ENCODE measurements around the gene SCNN1G. TPM values are rescaled to one million over a fixed set of nuclear protein-coding genes. Genes with fewer than 3 reads are reported as not detected.

SCNN1G gene
- total and polyA plus RNA-seq, 5 donors from 2014 or later = not detected

- ATAC-seq (ENCODE audit: low read depth in 2 of 2) = no peak
- DNase-seq = no peak
- H3K4me1 ChIP-seq (ENCODE audit: control insufficient read depth, insufficient read depth, low read length, poor library complexity, severe bottlenecking) = peaks cover 7% of the 10 kb centered on the region
- no peaks in the 10 kb centered on the region for H3K36me3 ChIP-seq (ENCODE audit: control insufficient read depth, insufficient read depth, low read length)
- no peak overlapping the region for H3K4me3 Mint-ChIP-seq
- no peaks in the 10 kb centered on the region for H3K36me3 Mint-ChIP-seq
- no peak overlapping the region for H3K27ac ChIP-seq (ENCODE audit: insufficient read depth, low read length, poor library complexity, severe bottlenecking)
- H3K9me3 Mint-ChIP-seq = peaks cover 0 to 4% (median 0%) of the 10 kb centered on the region in 7 donors
- H3K27me3 Mint-ChIP-seq = peaks cover 43% of the 10 kb centered on the region
- H3K27me3 ChIP-seq (ENCODE audit: control insufficient read depth, insufficient read depth, low read length) = peaks cover 15% of the 10 kb centered on the region
- no peak overlapping the region for H3K4me3 ChIP-seq (ENCODE audit: low read depth, low read length)
- no peaks in the 10 kb centered on the region for H3K9me3 ChIP-seq (ENCODE audit: control insufficient read depth in 2 of 2, low read length in 2 of 2)
- H3K4me1 Mint-ChIP-seq = peaks cover 0 to 6% (median 2%) of the 10 kb centered on the region in 4 donors
- H3K27ac Mint-ChIP-seq = no peak overlapping the region
Measured at GRCh38 chr16:23187341-23187740, 4.8 kb downstream of the SCNN1G start.

GRCh38 chr16:23188911-23189310, 6.4 kb downstream of the SCNN1G start:
- peaks cover 11% of the 10 kb centered on the region for H3K27me3 ChIP-seq (ENCODE audit: control insufficient read depth, insufficient read depth, low read length)
- H3K4me1 ChIP-seq (ENCODE audit: control insufficient read depth, insufficient read depth, low read length, poor library complexity, severe bottlenecking) = no peaks in the 10 kb centered on the region
- DNase-seq (no peak), ATAC-seq (ENCODE audit: low read depth in 2 of 2) (no peak)
- H3K27me3 Mint-ChIP-seq = peaks cover 40% of the 10 kb centered on the region
- peaks cover 0 to 2% (median 0%) of the 10 kb centered on the region in 4 donors for H3K4me1 Mint-ChIP-seq
- H3K4me3 Mint-ChIP-seq = no peak overlapping the region
- no peaks in the 10 kb centered on the region for H3K36me3 Mint-ChIP-seq
- H3K27ac ChIP-seq (ENCODE audit: insufficient read depth, low read length, poor library complexity, severe bottlenecking) = no peak overlapping the region
- peaks cover 0 to 4% (median 0%) of the 10 kb centered on the region in 7 donors for H3K9me3 Mint-ChIP-seq
- no peak overlapping the region for H3K27ac Mint-ChIP-seq
- no peak overlapping the region for H3K4me3 ChIP-seq (ENCODE audit: low read depth, low read length)
- no peaks in the 10 kb centered on the region for H3K36me3 ChIP-seq (ENCODE audit: control insufficient read depth, insufficient read depth, low read length)
- H3K9me3 ChIP-seq (ENCODE audit: control insufficient read depth in 2 of 2, low read length in 2 of 2) = no peaks in the 10 kb centered on the region

- no peak overlapping the region for H3K27ac ChIP-seq (ENCODE audit: insufficient read depth, low read length, poor library complexity, severe bottlenecking)
- no peak for ATAC-seq (ENCODE audit: low read depth in 2 of 2)
- DNase-seq = no peak
- no peaks in the 10 kb centered on the region for H3K9me3 ChIP-seq (ENCODE audit: control insufficient read depth in 2 of 2, low read length in 2 of 2)
- Mint-ChIP-seq H3K4me3 (no peak overlapping the region), H3K36me3 (no peaks in the 10 kb centered on the region), H3K27ac (no peak overlapping the region), H3K9me3 (peaks cover 0 to 2% (median 0%) of the 10 kb centered on the region in 7 donors), H3K27me3 (peaks cover 14% of the 10 kb centered on the region), H3K4me1 (no peaks in the 10 kb centered on the region)
- no peak overlapping the region for H3K4me3 ChIP-seq (ENCODE audit: low read depth, low read length)
- no peaks in the 10 kb centered on the region for H3K36me3 ChIP-seq (ENCODE audit: control insufficient read depth, insufficient read depth, low read length)
- peaks cover 5% of the 10 kb centered on the region for H3K27me3 ChIP-seq (ENCODE audit: control insufficient read depth, insufficient read depth, low read length)
- H3K4me1 ChIP-seq (ENCODE audit: control insufficient read depth, insufficient read depth, low read length, poor library complexity, severe bottlenecking) = no peaks in the 10 kb centered on the region
Measured at GRCh38 chr16:23194497-23195221, 12.1 kb downstream of the SCNN1G start.

GRCh38 chr16:23195366-23195978, 12.9 kb downstream of the SCNN1G start:
- no peaks in the 10 kb centered on the region for H3K9me3 ChIP-seq (ENCODE audit: control insufficient read depth in 2 of 2, low read length in 2 of 2)
- ATAC-seq (ENCODE audit: low read depth in 2 of 2) (no peak), DNase-seq (no peak)
- Mint-ChIP-seq H3K36me3 (no peaks in the 10 kb centered on the region), H3K4me1 (no peaks in the 10 kb centered on the region), H3K4me3 (no peak overlapping the region), H3K9me3 (peaks cover 0 to under 1% (median 0%) of the 10 kb centered on the region in 7 donors), H3K27me3 (peaks cover 14% of the 10 kb centered on the region), H3K27ac (no peak overlapping the region)
- H3K27ac ChIP-seq (ENCODE audit: insufficient read depth, low read length, poor library complexity, severe bottlenecking) = no peak overlapping the region
- H3K36me3 ChIP-seq (ENCODE audit: control insufficient read depth, insufficient read depth, low read length) = no peaks in the 10 kb centered on the region
- no peaks in the 10 kb centered on the region for H3K4me1 ChIP-seq (ENCODE audit: control insufficient read depth, insufficient read depth, low read length, poor library complexity, severe bottlenecking)
- H3K27me3 ChIP-seq (ENCODE audit: control insufficient read depth, insufficient read depth, low read length) = peaks cover 5% of the 10 kb centered on the region
- no peak overlapping the region for H3K4me3 ChIP-seq (ENCODE audit: low read depth, low read length)

- H3K9me3 Mint-ChIP-seq = no peaks in the 10 kb centered on the region
- H3K4me1 Mint-ChIP-seq = no peaks in the 10 kb centered on the region
- H3K27ac ChIP-seq (ENCODE audit: insufficient read depth, low read length, poor library complexity, severe bottlenecking) = no peak overlapping the region
- H3K27ac Mint-ChIP-seq = no peak overlapping the region
- H3K9me3 ChIP-seq (ENCODE audit: control insufficient read depth in 2 of 2, low read length in 2 of 2) = no peaks in the 10 kb centered on the region
- no peaks in the 10 kb centered on the region for H3K36me3 Mint-ChIP-seq
- H3K36me3 ChIP-seq (ENCODE audit: control insufficient read depth, insufficient read depth, low read length) = no peaks in the 10 kb centered on the region
- peaks cover 19% of the 10 kb centered on the region for H3K27me3 Mint-ChIP-seq
- no peak overlapping the region for H3K4me3 ChIP-seq (ENCODE audit: low read depth, low read length)
- H3K4me1 ChIP-seq (ENCODE audit: control insufficient read depth, insufficient read depth, low read length, poor library complexity, severe bottlenecking) = no peaks in the 10 kb centered on the region
- no peak for DNase-seq
- peaks cover 12% of the 10 kb centered on the region for H3K27me3 ChIP-seq (ENCODE audit: control insufficient read depth, insufficient read depth, low read length)
- no peak for ATAC-seq (ENCODE audit: low read depth in 2 of 2)
- H3K4me3 Mint-ChIP-seq = no peak overlapping the region
Measured at GRCh38 chr16:23196539-23196938, 14.0 kb downstream of the SCNN1G start.

- Mint-ChIP-seq H3K36me3 (no peaks in the 10 kb centered on the region), H3K4me3 (no peak overlapping the region), H3K27me3 (peaks cover 26% of the 10 kb centered on the region), H3K4me1 (no peaks in the 10 kb centered on the region), H3K27ac (no peak overlapping the region), H3K9me3 (peaks cover 0 to 3% (median 0%) of the 10 kb centered on the region in 7 donors)
- Histone ChIP-seq H3K36me3 (ENCODE audit: control insufficient read depth, insufficient read depth, low read length) (no peaks in the 10 kb centered on the region), H3K4me1 (ENCODE audit: control insufficient read depth, insufficient read depth, low read length, poor library complexity, severe bottlenecking) (no peaks in the 10 kb centered on the region), H3K9me3 (ENCODE audit: control insufficient read depth in 2 of 2, low read length in 2 of 2) (no peaks in the 10 kb centered on the region), H3K27me3 (ENCODE audit: control insufficient read depth, insufficient read depth, low read length) (peaks cover 12% of the 10 kb centered on the region), H3K27ac (ENCODE audit: insufficient read depth, low read length, poor library complexity, severe bottlenecking) (no peak overlapping the region), H3K4me3 (ENCODE audit: low read depth, low read length) (no peak overlapping the region)
- ATAC-seq (ENCODE audit: low read depth in 2 of 2) (no peak), DNase-seq (no peak)
Measured at GRCh38 chr16:23202166-23202565, 19.6 kb downstream of the SCNN1G start.

- H3K4me1 ChIP-seq (ENCODE audit: control insufficient read depth, insufficient read depth, low read length, poor library complexity, severe bottlenecking) = no peaks in the 10 kb centered on the region
- H3K36me3 ChIP-seq (ENCODE audit: control insufficient read depth, insufficient read depth, low read length) = no peaks in the 10 kb centered on the region
- Mint-ChIP-seq H3K4me3 (no peak overlapping the region), H3K4me1 (no peaks in the 10 kb centered on the region), H3K27me3 (peaks cover 24% of the 10 kb centered on the region), H3K36me3 (no peaks in the 10 kb centered on the region), H3K9me3 (peaks cover 0 to 3% (median 0%) of the 10 kb centered on the region in 7 donors), H3K27ac (no peak overlapping the region)
- DNase-seq = no peak
- no peaks in the 10 kb centered on the region for H3K9me3 ChIP-seq (ENCODE audit: control insufficient read depth in 2 of 2, low read length in 2 of 2)
- ATAC-seq (ENCODE audit: low read depth in 2 of 2) = no peak
- no peak overlapping the region for H3K27ac ChIP-seq (ENCODE audit: insufficient read depth, low read length, poor library complexity, severe bottlenecking)
- H3K4me3 ChIP-seq (ENCODE audit: low read depth, low read length) = no peak overlapping the region
- H3K27me3 ChIP-seq (ENCODE audit: control insufficient read depth, insufficient read depth, low read length) = peaks cover 2% of the 10 kb centered on the region
Measured at GRCh38 chr16:23206986-23207385, 24.4 kb downstream of the SCNN1G start.

- peaks cover 0 to 3% (median 0%) of the 10 kb centered on the region in 7 donors for H3K9me3 Mint-ChIP-seq
- no peaks in the 10 kb centered on the region for H3K4me1 Mint-ChIP-seq
- no peaks in the 10 kb centered on the region for H3K36me3 Mint-ChIP-seq
- ATAC-seq (ENCODE audit: low read depth in 2 of 2) (no peak), DNase-seq (no peak)
- H3K4me3 Mint-ChIP-seq = no peak overlapping the region
- Histone ChIP-seq H3K27me3 (ENCODE audit: control insufficient read depth, insufficient read depth, low read length) (peaks cover 2% of the 10 kb centered on the region), H3K9me3 (ENCODE audit: control insufficient read depth in 2 of 2, low read length in 2 of 2) (no peaks in the 10 kb centered on the region), H3K4me3 (ENCODE audit: low read depth, low read length) (no peak overlapping the region), H3K4me1 (ENCODE audit: control insufficient read depth, insufficient read depth, low read length, poor library complexity, severe bottlenecking) (no peaks in the 10 kb centered on the region), H3K27ac (ENCODE audit: insufficient read depth, low read length, poor library complexity, severe bottlenecking) (no peak overlapping the region), H3K36me3 (ENCODE audit: control insufficient read depth, insufficient read depth, low read length) (no peaks in the 10 kb centered on the region)
- no peak overlapping the region for H3K27ac Mint-ChIP-seq
- H3K27me3 Mint-ChIP-seq = peaks cover 21% of the 10 kb centered on the region
Measured at GRCh38 chr16:23207485-23207884, 24.9 kb downstream of the SCNN1G start.

All from CD4-positive, CD25-positive, alpha-beta regulatory T cell (primary cell).